ENCODE measurements around the gene HNMT. TPM values are rescaled to one million over a fixed set of nuclear protein-coding genes. Genes with fewer than 3 reads are reported as not detected.

Gene HNMT
- polyA plus RNA-seq, 1 donor from 2014 or later = not detected

DNA sequence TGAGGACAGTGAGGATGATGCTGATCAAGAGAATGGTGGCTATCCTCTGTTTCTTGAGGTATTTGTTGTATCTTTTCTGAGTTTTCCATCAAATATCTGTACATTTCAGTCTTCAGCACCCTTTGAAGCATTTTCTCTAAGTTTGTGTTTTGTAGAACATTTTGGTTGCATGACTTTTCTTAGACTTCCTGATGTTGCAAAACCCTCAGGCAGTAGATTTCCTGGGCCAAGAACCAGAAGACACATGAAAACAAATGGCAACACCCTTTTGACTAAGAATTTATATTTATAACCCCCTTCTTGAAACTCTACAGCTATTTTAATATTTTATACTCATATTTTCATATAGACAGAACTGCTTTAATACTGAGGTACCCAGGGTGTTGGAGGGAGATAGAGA, 16.2 kb downstream of the HNMT start:
- no peak overlapping the region for H2AFZ ChIP-seq (ENCODE audit: low read depth, low read length)
- H3K27ac ChIP-seq (ENCODE audit: low read length) = no peak overlapping the region

DNA sequence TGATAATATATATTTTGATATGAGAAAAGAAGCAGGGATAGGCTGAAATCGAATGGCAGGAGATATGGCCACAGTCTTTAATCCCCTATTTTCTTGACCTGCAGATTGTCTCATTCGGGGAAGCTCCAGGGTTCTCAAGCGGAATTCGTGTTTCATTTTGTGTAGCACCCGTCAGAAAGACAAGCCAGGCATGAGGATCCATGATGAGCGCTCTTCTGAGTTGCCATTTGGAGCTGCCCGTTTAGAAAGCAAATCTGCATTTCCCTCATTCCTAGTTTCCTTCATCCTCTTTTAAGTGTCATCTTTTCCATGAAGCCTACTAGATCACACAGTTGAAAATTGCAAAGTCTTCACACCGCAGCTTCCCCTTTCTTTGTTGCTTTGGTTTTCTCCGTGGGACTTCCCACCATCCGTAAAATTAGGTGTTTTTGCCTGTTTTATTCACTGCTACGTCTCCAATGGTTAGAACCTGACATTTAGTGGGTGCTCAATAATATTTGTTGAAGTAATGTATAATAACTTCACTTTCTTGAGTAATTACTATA, 16.9 kb downstream of the HNMT start:
- H3K9me3 ChIP-seq (ENCODE audit: low read length) = no peaks in the 10 kb centered on the region
- no peak overlapping the region for H3K4me2 ChIP-seq (ENCODE audit: low read length)
- no peaks in the 10 kb centered on the region for H3F3A ChIP-seq (ENCODE audit: insufficient read depth, low read length, poor library complexity, severe bottlenecking)
- H3K79me2 ChIP-seq (replicated peaks; ENCODE audit: insufficient read depth, low read length) = no peaks in the 10 kb centered on the region
- TF ChIP-seq EP300 (conservative IDR thresholded peaks at IDR 0.05; ENCODE audit: poor library complexity, severe bottlenecking) (no peak), TAF1 (IDR thresholded peaks at IDR 0.05; ENCODE audit: low read depth) (no peak), EZH2 (IDR thresholded peaks at IDR 0.05; ENCODE audit: borderline replicate concordance, insufficient read depth, low read length, poor library complexity, severe bottlenecking) (no peak), SMC3 (conservative IDR thresholded peaks at IDR 0.05; ENCODE audit: poor library complexity) (no peak), RAD21 (conservative IDR thresholded peaks at IDR 0.05) (no peak), MXI1 (conservative IDR thresholded peaks at IDR 0.05; ENCODE audit: poor library complexity, severe bottlenecking) (no peak), POLR2AphosphoS5 (IDR thresholded peaks at IDR 0.05) (no peak)
- TF ChIP-seq, protein P1, sequence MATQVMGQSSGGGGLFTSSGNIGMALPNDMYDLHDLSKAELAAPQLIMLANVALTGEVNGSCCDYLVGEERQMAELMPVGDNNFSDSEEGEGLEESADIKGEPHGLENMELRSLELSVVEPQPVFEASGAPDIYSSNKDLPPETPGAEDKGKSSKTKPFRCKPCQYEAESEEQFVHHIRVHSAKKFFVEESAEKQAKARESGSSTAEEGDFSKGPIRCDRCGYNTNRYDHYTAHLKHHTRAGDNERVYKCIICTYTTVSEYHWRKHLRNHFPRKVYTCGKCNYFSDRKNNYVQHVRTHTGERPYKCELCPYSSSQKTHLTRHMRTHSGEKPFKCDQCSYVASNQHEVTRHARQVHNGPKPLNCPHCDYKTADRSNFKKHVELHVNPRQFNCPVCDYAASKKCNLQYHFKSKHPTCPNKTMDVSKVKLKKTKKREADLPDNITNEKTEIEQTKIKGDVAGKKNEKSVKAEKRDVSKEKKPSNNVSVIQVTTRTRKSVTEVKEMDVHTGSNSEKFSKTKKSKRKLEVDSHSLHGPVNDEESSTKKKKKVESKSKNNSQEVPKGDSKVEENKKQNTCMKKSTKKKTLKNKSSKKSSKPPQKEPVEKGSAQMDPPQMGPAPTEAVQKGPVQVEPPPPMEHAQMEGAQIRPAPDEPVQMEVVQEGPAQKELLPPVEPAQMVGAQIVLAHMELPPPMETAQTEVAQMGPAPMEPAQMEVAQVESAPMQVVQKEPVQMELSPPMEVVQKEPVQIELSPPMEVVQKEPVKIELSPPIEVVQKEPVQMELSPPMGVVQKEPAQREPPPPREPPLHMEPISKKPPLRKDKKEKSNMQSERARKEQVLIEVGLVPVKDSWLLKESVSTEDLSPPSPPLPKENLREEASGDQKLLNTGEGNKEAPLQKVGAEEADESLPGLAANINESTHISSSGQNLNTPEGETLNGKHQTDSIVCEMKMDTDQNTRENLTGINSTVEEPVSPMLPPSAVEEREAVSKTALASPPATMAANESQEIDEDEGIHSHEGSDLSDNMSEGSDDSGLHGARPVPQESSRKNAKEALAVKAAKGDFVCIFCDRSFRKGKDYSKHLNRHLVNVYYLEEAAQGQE (IDR thresholded peaks at IDR 0.05; ENCODE audit: borderline replicate concordance) = no peak
- TF ChIP-seq, protein P2, sequence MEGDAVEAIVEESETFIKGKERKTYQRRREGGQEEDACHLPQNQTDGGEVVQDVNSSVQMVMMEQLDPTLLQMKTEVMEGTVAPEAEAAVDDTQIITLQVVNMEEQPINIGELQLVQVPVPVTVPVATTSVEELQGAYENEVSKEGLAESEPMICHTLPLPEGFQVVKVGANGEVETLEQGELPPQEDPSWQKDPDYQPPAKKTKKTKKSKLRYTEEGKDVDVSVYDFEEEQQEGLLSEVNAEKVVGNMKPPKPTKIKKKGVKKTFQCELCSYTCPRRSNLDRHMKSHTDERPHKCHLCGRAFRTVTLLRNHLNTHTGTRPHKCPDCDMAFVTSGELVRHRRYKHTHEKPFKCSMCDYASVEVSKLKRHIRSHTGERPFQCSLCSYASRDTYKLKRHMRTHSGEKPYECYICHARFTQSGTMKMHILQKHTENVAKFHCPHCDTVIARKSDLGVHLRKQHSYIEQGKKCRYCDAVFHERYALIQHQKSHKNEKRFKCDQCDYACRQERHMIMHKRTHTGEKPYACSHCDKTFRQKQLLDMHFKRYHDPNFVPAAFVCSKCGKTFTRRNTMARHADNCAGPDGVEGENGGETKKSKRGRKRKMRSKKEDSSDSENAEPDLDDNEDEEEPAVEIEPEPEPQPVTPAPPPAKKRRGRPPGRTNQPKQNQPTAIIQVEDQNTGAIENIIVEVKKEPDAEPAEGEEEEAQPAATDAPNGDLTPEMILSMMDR (IDR thresholded peaks at IDR 0.05; ENCODE audit: poor library complexity, severe bottlenecking) = no peak
- no peaks in the 10 kb centered on the region for H3K27me3 ChIP-seq (ENCODE audit: insufficient read depth, low read depth, low read length)
- no peak overlapping the region for H3K27ac ChIP-seq (ENCODE audit: low read length)
- no peak overlapping the region for H3K9ac ChIP-seq (ENCODE audit: low read length)
- H3K9me2 ChIP-seq (ENCODE audit: insufficient read depth, low read length) = no peaks in the 10 kb centered on the region
- no peak overlapping the region for H2AFZ ChIP-seq (ENCODE audit: low read depth, low read length)
- no peaks in the 10 kb centered on the region for H3K36me3 ChIP-seq (ENCODE audit: insufficient read depth, low read length)
- H3K4me3 ChIP-seq (ENCODE audit: low read length) = no peak overlapping the region
- H4K20me1 ChIP-seq (ENCODE audit: insufficient read depth) = no peaks in the 10 kb centered on the region

More for the DNA sequence above, 16.2 kb downstream of the HNMT start:
- H3K4me2 ChIP-seq (ENCODE audit: low read length) = no peak overlapping the region
- H3K36me3 ChIP-seq (ENCODE audit: insufficient read depth, low read length) = no peaks in the 10 kb centered on the region
- no peak overlapping the region for H3K9ac ChIP-seq (ENCODE audit: low read length)
- no peaks in the 10 kb centered on the region for H3K9me3 ChIP-seq (ENCODE audit: low read length)
- no peaks in the 10 kb centered on the region for H4K20me1 ChIP-seq (ENCODE audit: insufficient read depth)
- no peaks in the 10 kb centered on the region for H3K79me2 ChIP-seq (replicated peaks; ENCODE audit: insufficient read depth, low read length)
- no peak for TF ChIP-seq SMC3 (conservative IDR thresholded peaks at IDR 0.05; ENCODE audit: poor library complexity)
- TF ChIP-seq MXI1 (conservative IDR thresholded peaks at IDR 0.05; ENCODE audit: poor library complexity, severe bottlenecking) = no peak
- no peak for TF ChIP-seq RAD21 (conservative IDR thresholded peaks at IDR 0.05)
- TF ChIP-seq, protein P1 (IDR thresholded peaks at IDR 0.05; ENCODE audit: borderline replicate concordance) = no peak
- TF ChIP-seq EZH2 (IDR thresholded peaks at IDR 0.05; ENCODE audit: borderline replicate concordance, insufficient read depth, low read length, poor library complexity, severe bottlenecking) = no peak
- no peak for TF ChIP-seq POLR2AphosphoS5 (IDR thresholded peaks at IDR 0.05)
- TF ChIP-seq, protein P2 (IDR thresholded peaks at IDR 0.05; ENCODE audit: poor library complexity, severe bottlenecking) = no peak
- TF ChIP-seq TAF1 (IDR thresholded peaks at IDR 0.05; ENCODE audit: low read depth) = no peak
- no peak for TF ChIP-seq EP300 (conservative IDR thresholded peaks at IDR 0.05; ENCODE audit: poor library complexity, severe bottlenecking)
- H3K27me3 ChIP-seq (ENCODE audit: insufficient read depth, low read depth, low read length) = no peaks in the 10 kb centered on the region
- H3K4me3 ChIP-seq (ENCODE audit: low read length) = no peak overlapping the region
- no peaks in the 10 kb centered on the region for H3F3A ChIP-seq (ENCODE audit: insufficient read depth, low read length, poor library complexity, severe bottlenecking)
- H3K9me2 ChIP-seq (ENCODE audit: insufficient read depth, low read length) = no peaks in the 10 kb centered on the region
